Karpas-422 (cell line): Measurements from ENCODE around the gene SIMC1. TPM values are rescaled to one million over a fixed set of nuclear protein-coding genes. Genes with fewer than 3 reads are reported as not detected.
"Not testable (repeated sequence)": the region's sequence is repeated elsewhere in the genome, so short reads cannot be mapped to it uniquely, and the experiment has no call there.

Source experiments
- DNase-seq: peaks from one replicate; pipeline ENCODE4 v3.0.0-alpha.2; 2015
- H2AFZ ChIP-seq: fragments of 200-600 bp; sonication (generic); 2 replicates; pipeline ENCODE4 v1.6.1; 2014; ENCODE audit warnings: antibody characterized with exemption, low read length, mixed read lengths
- H3K27ac ChIP-seq: fragments of 200-600 bp; sonication (generic); 2 replicates; pipeline ENCODE4 v1.5.1; 2014; ENCODE audit warnings: mild to moderate bottlenecking, low read length, moderate library complexity
- H3K27me3 ChIP-seq: fragments of 200-600 bp; sonication (generic); 2 replicates; pipeline ENCODE4 v1.6.1; 2014; ENCODE audit warnings: low read length, mixed read lengths
- H3K36me3 ChIP-seq: fragments of 200-600 bp; sonication (generic); 2 replicates; pipeline ENCODE4 v1.6.1; 2014; ENCODE audit warnings: low read length, mixed read lengths; ENCODE audit not compliant: insufficient read depth
- H3K4me1 ChIP-seq: fragments of 200-600 bp; sonication (generic); 2 replicates; pipeline ENCODE4 v1.6.1; 2014; ENCODE audit warnings: mild to moderate bottlenecking, low read length, mixed read lengths
- H3K4me2 ChIP-seq: fragments of 200-600 bp; sonication (generic); 2 replicates; pipeline ENCODE4 v1.6.1; 2014; ENCODE audit warnings: low read length, low read depth, mild to moderate bottlenecking; ENCODE audit not compliant: poor library complexity, severe bottlenecking
- H3K4me3 ChIP-seq: fragments of 200-600 bp; sonication (generic); 2 replicates; pipeline ENCODE4 v1.5.1; 2014; ENCODE audit warnings: mild to moderate bottlenecking, antibody characterized with exemption, low read length, mixed read lengths
- H3K79me2 ChIP-seq: fragments of 200-600 bp; sonication (generic); 2 replicates; pipeline ENCODE4 v1.6.1; 2014; ENCODE audit warnings: mild to moderate bottlenecking, low read length, mixed read lengths
- H3K9ac ChIP-seq: fragments of 200-600 bp; sonication (generic); 2 replicates; pipeline ENCODE4 v1.6.0; 2014; ENCODE audit warnings: low read length
- H3K9me2 ChIP-seq: fragments of 200-600 bp; sonication (generic), shearing (Covaris generic); replicated peaks from 2 replicates; pipeline ENCODE4 v1.6.0; 2014; ENCODE audit warnings: mild to moderate bottlenecking, low read length, moderate library complexity; ENCODE audit not compliant: insufficient read depth
- H3K9me3 ChIP-seq: fragments of 300-700, 200-600 bp; sonication (generic); 2 replicates; pipeline ENCODE4 v1.6.1; 2014; ENCODE audit warnings: low read length, mixed read lengths
- H4K20me1 ChIP-seq: fragments of 200-600 bp; sonication (generic); 2 replicates; pipeline ENCODE4 v1.6.1; 2014; ENCODE audit warnings: mild to moderate bottlenecking, antibody characterized with exemption, low read length, low read depth; ENCODE audit not compliant: insufficient read depth
- total RNA-seq: library from RNA; depleted of rRNA; stranded (reverse); fragments of >200 nt; shearing (Covaris generic); gene quantifications from 2 replicates; pipeline ENCODE4 v1.2.3, GENCODE V29; 2014; ENCODE audit warnings: low replicate concordance

The SIMC1 gene
- total RNA-seq, 1 experiment from 2014 or later, result 32.5 TPM

DNA sequence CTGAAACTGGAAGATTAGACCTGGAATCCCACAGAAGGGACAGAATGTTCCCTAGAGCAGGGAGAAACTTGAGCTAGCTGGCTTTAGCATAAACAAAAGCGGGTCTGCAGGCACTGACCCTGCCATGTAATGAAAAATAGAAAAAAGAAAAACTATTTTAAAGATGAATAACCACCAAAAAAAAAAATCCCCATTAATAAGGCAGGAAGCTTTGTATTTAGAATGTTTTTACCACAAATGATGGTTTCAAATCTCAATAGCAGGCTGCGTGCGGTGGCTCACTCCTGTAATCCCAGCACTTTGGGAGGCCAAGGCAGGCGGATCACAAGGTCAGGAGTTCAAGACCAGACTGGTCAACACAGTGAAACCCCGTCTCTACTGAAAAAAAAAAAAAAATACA, 5.0 kb upstream of the SIMC1 start:
- DNase-seq, H3K4me2 ChIP-seq, H3K9me3 ChIP-seq, H3K27me3 ChIP-seq, H3K4me3 ChIP-seq, H3K9ac ChIP-seq, H3K27ac ChIP-seq, H4K20me1 ChIP-seq, H3K9me2 ChIP-seq, H3K79me2 ChIP-seq, H3K4me1 ChIP-seq, H3K36me3 ChIP-seq, H2AFZ ChIP-seq: not testable (repeated sequence)

- not testable (repeated sequence) for H3K4me3 ChIP-seq, H3K9me2 ChIP-seq, H3K9me3 ChIP-seq, H2AFZ ChIP-seq, H3K36me3 ChIP-seq, H3K9ac ChIP-seq, H3K4me1 ChIP-seq, H3K4me2 ChIP-seq, H3K27me3 ChIP-seq, H4K20me1 ChIP-seq, H3K27ac ChIP-seq, H3K79me2 ChIP-seq
- DNase-seq, result peak; percentile 89
Measured at GRCh38 chr5:176235155-176235554, 3.1 kb upstream of the SIMC1 start.

- H3K4me1 ChIP-seq, H4K20me1 ChIP-seq, H3K36me3 ChIP-seq, DNase-seq, H3K27ac ChIP-seq, H3K27me3 ChIP-seq, H3K9me2 ChIP-seq, H2AFZ ChIP-seq, H3K9me3 ChIP-seq, H3K4me3 ChIP-seq: not testable (repeated sequence)
- peak overlapping the region; percentile 51 for H3K9ac ChIP-seq
- H3K79me2 ChIP-seq, result peaks cover 13% of the 10 kb centered on the region; the same call in 1 of the 2 replicates
- H3K4me2 ChIP-seq, result peak overlapping the region; percentile 40
Measured at GRCh38 chr5:176238645-176239283, 540 bp downstream of the SIMC1 start.

DNA sequence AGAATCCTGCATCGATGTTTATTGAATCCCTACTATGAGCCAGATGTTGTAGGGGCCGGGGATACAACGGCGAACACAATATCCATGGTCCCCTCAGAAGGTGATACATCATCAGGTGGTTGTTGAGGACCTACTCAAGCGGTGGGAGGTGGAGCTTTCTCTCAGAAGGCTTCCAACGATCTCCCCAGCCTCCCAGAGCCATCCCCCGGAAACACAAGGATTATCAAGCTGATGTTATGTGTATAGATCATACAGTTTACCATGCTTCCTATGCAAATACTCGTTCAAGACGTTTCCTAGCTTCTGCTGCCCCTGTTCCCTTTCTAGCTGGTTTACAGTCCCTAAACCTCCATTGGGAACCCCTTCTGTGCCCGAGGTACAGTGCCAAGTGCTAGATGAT, 1.1 kb downstream of the SIMC1 start:
- H2AFZ ChIP-seq, H3K4me2 ChIP-seq, H3K27ac ChIP-seq, H3K4me3 ChIP-seq, H3K27me3 ChIP-seq, H3K9ac ChIP-seq, H3K36me3 ChIP-seq, H3K4me1 ChIP-seq, DNase-seq, H3K9me2 ChIP-seq, H4K20me1 ChIP-seq, H3K9me3 ChIP-seq: not testable (repeated sequence)
- peaks cover 13% of the 10 kb centered on the region; the same call in 1 of the 2 replicates for H3K79me2 ChIP-seq

GRCh38 chr5:176244318-176244717, 6.1 kb downstream of the SIMC1 start:
- H2AFZ ChIP-seq, H3K9me3 ChIP-seq, H3K9ac ChIP-seq, H3K4me2 ChIP-seq, H3K27ac ChIP-seq, H4K20me1 ChIP-seq, H3K27me3 ChIP-seq, H3K36me3 ChIP-seq, H3K4me1 ChIP-seq, H3K9me2 ChIP-seq, H3K4me3 ChIP-seq: not testable (repeated sequence)
- H3K79me2 ChIP-seq, result peaks cover 20% of the 10 kb centered on the region; the same call in 1 of the 2 replicates
- DNase-seq, result peak; percentile 21

DNA sequence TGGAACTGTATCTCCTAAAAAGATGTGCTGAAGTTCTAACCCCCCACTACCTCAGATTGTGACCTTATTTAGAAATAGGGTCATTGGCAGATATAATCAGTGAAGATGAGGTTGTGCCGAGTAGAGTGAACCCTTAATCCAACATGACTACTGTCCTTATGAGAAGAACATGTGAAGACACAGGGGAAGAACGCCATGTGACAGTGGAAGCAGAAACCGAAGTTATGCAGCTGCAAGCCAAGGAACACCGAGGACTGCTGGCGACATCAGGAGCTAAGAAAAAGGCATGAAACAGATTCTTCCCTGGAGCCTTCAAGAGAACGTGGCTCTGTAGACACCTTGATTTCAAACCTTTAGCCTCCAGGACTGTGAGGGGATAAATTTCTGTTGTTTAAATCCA, 6.8 kb downstream of the SIMC1 start:
- H3K4me1 ChIP-seq, H3K4me3 ChIP-seq, H4K20me1 ChIP-seq, H3K36me3 ChIP-seq, H3K9me3 ChIP-seq, H2AFZ ChIP-seq, H3K27me3 ChIP-seq, H3K9ac ChIP-seq, H3K9me2 ChIP-seq, DNase-seq, H3K27ac ChIP-seq, H3K4me2 ChIP-seq: not testable (repeated sequence)
- H3K79me2 ChIP-seq, result peaks cover 20% of the 10 kb centered on the region; the same call in 1 of the 2 replicates

DNA sequence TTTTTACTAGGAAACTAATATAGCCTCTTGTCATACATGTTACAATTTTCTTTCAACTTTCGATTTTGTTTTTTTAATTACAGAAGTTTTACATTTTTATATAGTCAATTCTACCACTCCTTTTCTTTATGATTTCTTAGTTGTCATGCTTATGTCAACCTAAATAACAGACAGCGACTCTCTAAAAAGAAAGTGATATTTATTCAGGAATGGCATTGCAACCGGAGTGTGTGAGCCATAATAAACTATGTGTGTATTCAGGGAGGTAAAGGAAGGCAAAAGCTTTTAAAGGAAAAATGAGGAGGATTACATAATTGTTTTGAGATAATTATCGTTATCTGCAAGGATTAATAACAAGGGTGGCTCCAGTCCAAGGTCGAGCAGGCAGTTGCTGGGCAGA, 7.3 kb downstream of the SIMC1 start:
- H3K4me3 ChIP-seq, H3K9ac ChIP-seq, H3K9me2 ChIP-seq, H3K27ac ChIP-seq, H3K9me3 ChIP-seq, H3K36me3 ChIP-seq, DNase-seq, H4K20me1 ChIP-seq, H2AFZ ChIP-seq, H3K4me1 ChIP-seq, H3K27me3 ChIP-seq, H3K4me2 ChIP-seq: not testable (repeated sequence)
- H3K79me2 ChIP-seq, result peaks cover 20% of the 10 kb centered on the region; the same call in 1 of the 2 replicates

- not testable (repeated sequence) for H3K4me2 ChIP-seq, H3K36me3 ChIP-seq, H4K20me1 ChIP-seq, H2AFZ ChIP-seq, H3K9ac ChIP-seq, H3K27ac ChIP-seq, H3K9me2 ChIP-seq, H3K4me3 ChIP-seq, DNase-seq, H3K4me1 ChIP-seq, H3K27me3 ChIP-seq, H3K9me3 ChIP-seq
- H3K79me2 ChIP-seq, result peaks cover 13% of the 10 kb centered on the region
Measured at GRCh38 chr5:176250691-176251090, 12.5 kb downstream of the SIMC1 start.

DNA sequence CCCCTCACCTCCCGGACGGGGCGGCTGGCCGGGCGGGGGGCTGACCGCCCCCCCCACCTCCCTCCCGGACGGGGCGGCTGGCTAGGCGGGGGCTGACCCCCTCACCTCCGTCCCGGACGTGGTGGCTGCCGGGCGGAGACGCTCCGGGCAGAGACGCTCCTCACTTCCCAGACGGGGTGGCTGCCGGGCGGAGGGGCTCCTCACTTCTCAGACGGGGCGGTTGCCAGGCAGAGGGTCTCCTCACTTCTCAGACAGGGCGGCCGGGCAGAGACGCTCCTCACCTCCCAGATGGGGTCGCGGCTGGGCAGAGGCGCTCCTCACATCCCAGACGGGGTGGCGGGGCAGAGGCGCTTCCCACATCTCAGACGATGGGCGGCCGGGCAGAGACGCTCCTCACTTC, 13.9 kb downstream of the SIMC1 start:
- not testable (repeated sequence) for H2AFZ ChIP-seq, H3K27ac ChIP-seq, H3K4me2 ChIP-seq, H3K9me2 ChIP-seq, H3K4me1 ChIP-seq, H3K4me3 ChIP-seq, H3K9ac ChIP-seq, H3K36me3 ChIP-seq, H4K20me1 ChIP-seq, H3K27me3 ChIP-seq, DNase-seq, H3K9me3 ChIP-seq
- peaks cover 18% of the 10 kb centered on the region for H3K79me2 ChIP-seq
